Measurements from ENCODE around the gene DNAJC22. TPM values are rescaled to one million over a fixed set of nuclear protein-coding genes. Genes with fewer than 3 reads are reported as not detected.

Gene DNAJC22
- total and polyA plus RNA-seq, 2 of the 13 experiments (the other 11 are each of a cell fraction or from before 2014, with no cell fraction given), result 25.2 to 31.7 TPM

DNA sequence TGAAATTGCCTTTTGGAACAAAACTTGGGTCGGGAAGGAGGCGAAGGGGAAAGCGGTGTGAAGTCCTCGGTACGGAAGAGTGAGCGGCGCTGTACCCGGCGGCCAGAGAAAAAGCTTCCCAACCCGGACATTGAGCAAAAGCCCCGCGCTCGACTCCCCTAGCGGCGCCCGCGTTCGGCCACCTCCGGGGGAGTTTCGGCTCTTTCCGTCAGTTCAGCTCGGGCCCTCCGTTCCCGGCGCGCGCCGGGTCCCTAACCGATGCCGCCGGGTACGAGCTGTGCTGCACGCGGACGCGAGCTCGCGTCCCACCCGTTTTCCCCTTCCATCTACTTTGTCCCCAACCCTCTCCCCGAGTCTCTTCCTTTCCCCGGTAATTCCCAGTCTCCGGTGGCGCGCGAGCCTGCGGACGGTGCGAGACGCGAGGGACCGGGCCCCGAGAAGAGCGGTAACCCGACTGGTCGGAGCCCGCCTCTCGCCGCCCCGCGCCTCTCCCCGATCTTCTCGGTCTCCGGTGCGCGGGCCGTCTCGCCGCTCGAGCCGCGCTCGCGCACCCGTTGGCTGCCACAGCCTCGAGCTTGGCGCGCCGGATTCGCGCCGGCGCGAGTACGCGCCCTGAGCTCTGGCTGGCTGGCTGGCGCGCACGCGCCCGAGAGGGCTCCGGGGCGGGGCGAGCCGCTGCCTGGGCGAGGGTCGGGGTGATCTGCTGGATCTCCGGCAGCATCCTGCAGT lies 20.1 kb downstream of the DNAJC22 start (continued):
- TF ChIP-seq GTF2F1 (IDR thresholded peaks at IDR 0.05; ENCODE audit: low read length) (no peak), ZNF607 (CRISPR knock-in tag; IDR thresholded peaks at IDR 0.05; ENCODE audit: borderline replicate concordance) (no peak), ZNF670 (CRISPR knock-in tag; IDR thresholded peaks at IDR 0.05; ENCODE audit: borderline replicate concordance) (no peak), GZF1 (CRISPR knock-in tag; IDR thresholded peaks at IDR 0.05) (no peak), ZNF253 (CRISPR knock-in tag; IDR thresholded peaks at IDR 0.05; ENCODE audit: borderline replicate concordance) (no peak), HNRNPLL (IDR thresholded peaks at IDR 0.05; ENCODE audit: low read depth, low read length, poor library complexity, severe bottlenecking) (peak; percentile 89), PTBP1 (IDR thresholded peaks at IDR 0.05; ENCODE audit: low read depth, low read length, poor library complexity, severe bottlenecking) (no peak), KLF11 (CRISPR knock-in tag; IDR thresholded peaks at IDR 0.05) (0 out of 2 replicates have a peak, but pooled peaks have one; percentile 52), ATF1 (CRISPR knock-in tag; IDR thresholded peaks at IDR 0.05) (no peak), STAT5B (CRISPR knock-in tag; IDR thresholded peaks at IDR 0.05) (no peak), CHD2 (IDR thresholded peaks at IDR 0.05; ENCODE audit: low read depth, low read length) (no peak), TBX2 (CRISPR knock-in tag; IDR thresholded peaks at IDR 0.05; ENCODE audit: borderline replicate concordance) (peak; percentile 58; the same call in 1 of the 2 replicates), NFKBIZ (CRISPR knock-in tag; IDR thresholded peaks at IDR 0.05) (0 out of 2 replicates have a peak, but pooled peaks have one; percentile 17), ZNF614 (CRISPR knock-in tag; IDR thresholded peaks at IDR 0.05; ENCODE audit: borderline replicate concordance) (no peak; the same call in 1 of the 2 replicates), ZNF3 (CRISPR knock-in tag; IDR thresholded peaks at IDR 0.05) (no peak), ZNF841 (CRISPR knock-in tag; IDR thresholded peaks at IDR 0.05; ENCODE audit: borderline replicate concordance) (0 out of 2 replicates have a peak, but pooled peaks have one; percentile 27), DR1 (CRISPR knock-in tag; IDR thresholded peaks at IDR 0.05) (peak; percentile 52; the same call in 1 of the 2 replicates), PAWR (CRISPR knock-in tag; IDR thresholded peaks at IDR 0.05; ENCODE audit: borderline replicate concordance) (no peak), HNRNPH1 (optimal IDR thresholded peaks at IDR 0.05; ENCODE audit: low read depth, low read length) (no peak), IKZF4 (CRISPR knock-in tag; IDR thresholded peaks at IDR 0.05; ENCODE audit: borderline replicate concordance, low read depth, not compliant biosample characterization) (peak; percentile 56), IRF2 (CRISPR knock-in tag; IDR thresholded peaks at IDR 0.05) (no peak; the same call in 1 of the 2 replicates)
- TF ChIP-seq, protein P1, sequence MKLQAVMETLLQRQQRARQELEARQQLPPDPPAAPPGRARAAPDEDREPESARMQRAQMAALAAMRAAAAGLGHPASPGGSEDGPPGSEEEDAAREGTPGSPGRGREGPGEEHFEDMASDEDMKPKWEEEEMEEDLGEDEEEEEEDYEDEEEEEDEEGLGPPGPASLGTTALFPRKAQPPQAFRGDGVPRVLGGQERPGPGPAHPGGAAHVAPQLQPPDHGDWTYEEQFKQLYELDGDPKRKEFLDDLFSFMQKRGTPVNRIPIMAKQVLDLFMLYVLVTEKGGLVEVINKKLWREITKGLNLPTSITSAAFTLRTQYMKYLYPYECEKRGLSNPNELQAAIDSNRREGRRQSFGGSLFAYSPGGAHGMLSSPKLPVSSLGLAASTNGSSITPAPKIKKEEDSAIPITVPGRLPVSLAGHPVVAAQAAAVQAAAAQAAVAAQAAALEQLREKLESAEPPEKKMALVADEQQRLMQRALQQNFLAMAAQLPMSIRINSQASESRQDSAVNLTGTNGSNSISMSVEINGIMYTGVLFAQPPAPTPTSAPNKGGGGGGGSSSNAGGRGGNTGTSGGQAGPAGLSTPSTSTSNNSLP (IDR thresholded peaks at IDR 0.05; ENCODE audit: low read depth, low read length), result no peak
- TF ChIP-seq, protein P2, sequence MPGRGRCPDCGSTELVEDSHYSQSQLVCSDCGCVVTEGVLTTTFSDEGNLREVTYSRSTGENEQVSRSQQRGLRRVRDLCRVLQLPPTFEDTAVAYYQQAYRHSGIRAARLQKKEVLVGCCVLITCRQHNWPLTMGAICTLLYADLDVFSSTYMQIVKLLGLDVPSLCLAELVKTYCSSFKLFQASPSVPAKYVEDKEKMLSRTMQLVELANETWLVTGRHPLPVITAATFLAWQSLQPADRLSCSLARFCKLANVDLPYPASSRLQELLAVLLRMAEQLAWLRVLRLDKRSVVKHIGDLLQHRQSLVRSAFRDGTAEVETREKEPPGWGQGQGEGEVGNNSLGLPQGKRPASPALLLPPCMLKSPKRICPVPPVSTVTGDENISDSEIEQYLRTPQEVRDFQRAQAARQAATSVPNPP (CRISPR knock-in tag; IDR thresholded peaks at IDR 0.05), result 0 out of 2 replicates have a peak, but pooled peaks have one; percentile 5
- TF ChIP-seq, protein P3, sequence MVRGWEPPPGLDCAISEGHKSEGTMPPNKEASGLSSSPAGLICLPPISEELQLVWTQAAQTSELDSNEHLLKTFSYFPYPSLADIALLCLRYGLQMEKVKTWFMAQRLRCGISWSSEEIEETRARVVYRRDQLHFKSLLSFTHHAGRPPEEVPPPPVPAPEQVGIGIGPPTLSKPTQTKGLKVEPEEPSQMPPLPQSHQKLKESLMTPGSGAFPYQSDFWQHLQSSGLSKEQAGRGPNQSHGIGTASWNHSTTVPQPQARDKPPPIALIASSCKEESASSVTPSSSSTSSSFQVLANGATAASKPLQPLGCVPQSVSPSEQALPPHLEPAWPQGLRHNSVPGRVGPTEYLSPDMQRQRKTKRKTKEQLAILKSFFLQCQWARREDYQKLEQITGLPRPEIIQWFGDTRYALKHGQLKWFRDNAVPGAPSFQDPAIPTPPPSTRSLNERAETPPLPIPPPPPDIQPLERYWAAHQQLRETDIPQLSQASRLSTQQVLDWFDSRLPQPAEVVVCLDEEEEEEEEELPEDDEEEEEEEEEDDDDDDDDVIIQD (CRISPR knock-in tag; IDR thresholded peaks at IDR 0.05; ENCODE audit: low read depth), result no peak
- TF ChIP-seq, protein P4, sequence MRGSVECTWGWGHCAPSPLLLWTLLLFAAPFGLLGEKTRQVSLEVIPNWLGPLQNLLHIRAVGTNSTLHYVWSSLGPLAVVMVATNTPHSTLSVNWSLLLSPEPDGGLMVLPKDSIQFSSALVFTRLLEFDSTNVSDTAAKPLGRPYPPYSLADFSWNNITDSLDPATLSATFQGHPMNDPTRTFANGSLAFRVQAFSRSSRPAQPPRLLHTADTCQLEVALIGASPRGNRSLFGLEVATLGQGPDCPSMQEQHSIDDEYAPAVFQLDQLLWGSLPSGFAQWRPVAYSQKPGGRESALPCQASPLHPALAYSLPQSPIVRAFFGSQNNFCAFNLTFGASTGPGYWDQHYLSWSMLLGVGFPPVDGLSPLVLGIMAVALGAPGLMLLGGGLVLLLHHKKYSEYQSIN (CRISPR knock-in tag; IDR thresholded peaks at IDR 0.05; ENCODE audit: borderline replicate concordance), result no peak
